ENCODE data around the gene CSF1R.

CSF1R gene

GRCh38 chr5:150101023-150101422, 14.7 kb upstream of the CSF1R start:
- H3K4me3 ChIP-seq (ENCODE audit: low read depth, low read length) = no peak overlapping the region
- ChIA-PET POLR2A (no interaction called here), CTCF (interaction anchor here (0.7 to 1.1 kb wide), 3 partner anchors 28 to 59 kb away, joined by 3 to 9 read pairs (median 4); no protein-coding TSS in a partner anchor)
- no peaks in the 10 kb centered on the region for H3K36me3 ChIP-seq (ENCODE audit: control insufficient read depth in 2 of 2, insufficient read depth in 1 of 2, low read length in 2 of 2)
- no peaks in the 10 kb centered on the region for H3K4me1 ChIP-seq (ENCODE audit: control insufficient read depth, insufficient read depth, low read length)
- H3K27ac ChIP-seq (ENCODE audit: extremely low read depth, low read depth, low read length) = no peak overlapping the region
- no peaks in the 10 kb centered on the region for H3K9me3 ChIP-seq (ENCODE audit: control insufficient read depth, insufficient read depth, low read depth, low read length)
- TF ChIP-seq, protein P1, sequence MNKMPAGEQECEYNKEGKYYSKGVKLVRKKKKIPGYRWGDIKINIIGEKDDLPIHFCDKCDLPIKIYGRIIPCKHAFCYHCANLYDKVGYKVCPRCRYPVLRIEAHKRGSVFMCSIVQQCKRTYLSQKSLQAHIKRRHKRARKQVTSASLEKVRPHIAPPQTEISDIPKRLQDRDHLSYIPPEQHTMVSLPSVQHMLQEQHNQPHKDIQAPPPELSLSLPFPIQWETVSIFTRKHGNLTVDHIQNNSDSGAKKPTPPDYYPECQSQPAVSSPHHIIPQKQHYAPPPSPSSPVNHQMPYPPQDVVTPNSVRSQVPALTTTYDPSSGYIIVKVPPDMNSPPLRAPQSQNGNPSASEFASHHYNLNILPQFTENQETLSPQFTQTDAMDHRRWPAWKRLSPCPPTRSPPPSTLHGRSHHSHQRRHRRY (tag by site-specific recombination; IDR thresholded peaks at IDR 0.05) = no peak
- TF ChIP-seq BCL11A (tag by site-specific recombination; IDR thresholded peaks at IDR 0.05; ENCODE audit: low read depth) (no peak), ZNF624 (tag by site-specific recombination; IDR thresholded peaks at IDR 0.05) (no peak), ZXDB (tag by site-specific recombination; IDR thresholded peaks at IDR 0.05) (no peak), ZNF202 (tag by site-specific recombination; IDR thresholded peaks at IDR 0.05; ENCODE audit: borderline replicate concordance) (no peak), SCRT2 (tag by site-specific recombination; IDR thresholded peaks at IDR 0.05) (no peak)
- TF ChIP-seq, protein P2, sequence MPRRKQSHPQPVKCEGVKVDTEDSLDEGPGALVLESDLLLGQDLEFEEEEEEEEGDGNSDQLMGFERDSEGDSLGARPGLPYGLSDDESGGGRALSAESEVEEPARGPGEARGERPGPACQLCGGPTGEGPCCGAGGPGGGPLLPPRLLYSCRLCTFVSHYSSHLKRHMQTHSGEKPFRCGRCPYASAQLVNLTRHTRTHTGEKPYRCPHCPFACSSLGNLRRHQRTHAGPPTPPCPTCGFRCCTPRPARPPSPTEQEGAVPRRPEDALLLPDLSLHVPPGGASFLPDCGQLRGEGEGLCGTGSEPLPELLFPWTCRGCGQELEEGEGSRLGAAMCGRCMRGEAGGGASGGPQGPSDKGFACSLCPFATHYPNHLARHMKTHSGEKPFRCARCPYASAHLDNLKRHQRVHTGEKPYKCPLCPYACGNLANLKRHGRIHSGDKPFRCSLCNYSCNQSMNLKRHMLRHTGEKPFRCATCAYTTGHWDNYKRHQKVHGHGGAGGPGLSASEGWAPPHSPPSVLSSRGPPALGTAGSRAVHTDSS (tag by site-specific recombination; IDR thresholded peaks at IDR 0.05) = no peak
- TF ChIP-seq, protein P3, sequence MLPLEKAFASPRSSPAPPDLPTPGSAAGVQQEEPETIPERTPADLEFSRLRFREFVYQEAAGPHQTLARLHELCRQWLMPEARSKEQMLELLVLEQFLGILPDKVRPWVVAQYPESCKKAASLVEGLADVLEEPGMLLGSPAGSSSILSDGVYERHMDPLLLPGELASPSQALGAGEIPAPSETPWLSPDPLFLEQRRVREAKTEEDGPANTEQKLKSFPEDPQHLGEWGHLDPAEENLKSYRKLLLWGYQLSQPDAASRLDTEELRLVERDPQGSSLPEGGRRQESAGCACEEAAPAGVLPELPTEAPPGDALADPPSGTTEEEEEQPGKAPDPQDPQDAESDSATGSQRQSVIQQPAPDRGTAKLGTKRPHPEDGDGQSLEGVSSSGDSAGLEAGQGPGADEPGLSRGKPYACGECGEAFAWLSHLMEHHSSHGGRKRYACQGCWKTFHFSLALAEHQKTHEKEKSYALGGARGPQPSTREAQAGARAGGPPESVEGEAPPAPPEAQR (tag by site-specific recombination; IDR thresholded peaks at IDR 0.05) = no peak

DNA sequence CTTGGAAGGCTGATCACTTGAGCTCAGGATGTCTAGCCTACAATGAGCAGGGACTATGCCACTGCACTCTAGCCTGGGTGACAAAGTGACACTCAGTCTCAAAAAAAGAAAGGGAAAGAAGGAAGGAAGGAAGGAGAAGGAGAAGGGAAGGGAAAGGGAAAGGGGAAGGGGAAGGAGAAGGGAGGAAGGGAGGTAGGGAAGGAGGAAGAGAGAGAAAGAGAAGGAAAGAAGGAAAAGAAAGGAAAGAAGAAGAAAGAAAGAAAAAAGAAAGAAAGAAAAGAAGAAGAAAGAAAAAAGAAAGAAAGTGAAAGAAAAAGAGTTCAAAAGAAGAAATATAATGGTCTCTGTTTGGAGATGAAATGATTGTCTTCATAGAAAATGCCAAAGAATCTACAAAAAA, 10.8 kb upstream of the CSF1R start:
- CTCF ChIA-PET = no interaction called here
- Histone ChIP-seq H3K9me3 (ENCODE audit: control insufficient read depth, insufficient read depth, low read depth, low read length) (no peaks in the 10 kb centered on the region), H3K27ac (ENCODE audit: extremely low read depth, low read depth, low read length) (no peak overlapping the region), H3K4me1 (ENCODE audit: control insufficient read depth, insufficient read depth, low read length) (no peaks in the 10 kb centered on the region), H3K36me3 (ENCODE audit: control insufficient read depth in 2 of 2, insufficient read depth in 1 of 2, low read length in 2 of 2) (no peaks in the 10 kb centered on the region), H3K4me3 (ENCODE audit: low read depth, low read length) (no peak overlapping the region)
- POLR2A ChIA-PET = no interaction called here
- TF ChIP-seq PRDM1 (tag by site-specific recombination; IDR thresholded peaks at IDR 0.05) (peak; percentile 91), ZNF658 (tag by site-specific recombination; IDR thresholded peaks at IDR 0.05) (no peak), ZNF837 (tag by site-specific recombination; IDR thresholded peaks at IDR 0.05) (no peak), ZNF366 (tag by site-specific recombination; conservative IDR thresholded peaks at IDR 0.05) (peak; percentile 89)
- TF ChIP-seq, protein P4, sequence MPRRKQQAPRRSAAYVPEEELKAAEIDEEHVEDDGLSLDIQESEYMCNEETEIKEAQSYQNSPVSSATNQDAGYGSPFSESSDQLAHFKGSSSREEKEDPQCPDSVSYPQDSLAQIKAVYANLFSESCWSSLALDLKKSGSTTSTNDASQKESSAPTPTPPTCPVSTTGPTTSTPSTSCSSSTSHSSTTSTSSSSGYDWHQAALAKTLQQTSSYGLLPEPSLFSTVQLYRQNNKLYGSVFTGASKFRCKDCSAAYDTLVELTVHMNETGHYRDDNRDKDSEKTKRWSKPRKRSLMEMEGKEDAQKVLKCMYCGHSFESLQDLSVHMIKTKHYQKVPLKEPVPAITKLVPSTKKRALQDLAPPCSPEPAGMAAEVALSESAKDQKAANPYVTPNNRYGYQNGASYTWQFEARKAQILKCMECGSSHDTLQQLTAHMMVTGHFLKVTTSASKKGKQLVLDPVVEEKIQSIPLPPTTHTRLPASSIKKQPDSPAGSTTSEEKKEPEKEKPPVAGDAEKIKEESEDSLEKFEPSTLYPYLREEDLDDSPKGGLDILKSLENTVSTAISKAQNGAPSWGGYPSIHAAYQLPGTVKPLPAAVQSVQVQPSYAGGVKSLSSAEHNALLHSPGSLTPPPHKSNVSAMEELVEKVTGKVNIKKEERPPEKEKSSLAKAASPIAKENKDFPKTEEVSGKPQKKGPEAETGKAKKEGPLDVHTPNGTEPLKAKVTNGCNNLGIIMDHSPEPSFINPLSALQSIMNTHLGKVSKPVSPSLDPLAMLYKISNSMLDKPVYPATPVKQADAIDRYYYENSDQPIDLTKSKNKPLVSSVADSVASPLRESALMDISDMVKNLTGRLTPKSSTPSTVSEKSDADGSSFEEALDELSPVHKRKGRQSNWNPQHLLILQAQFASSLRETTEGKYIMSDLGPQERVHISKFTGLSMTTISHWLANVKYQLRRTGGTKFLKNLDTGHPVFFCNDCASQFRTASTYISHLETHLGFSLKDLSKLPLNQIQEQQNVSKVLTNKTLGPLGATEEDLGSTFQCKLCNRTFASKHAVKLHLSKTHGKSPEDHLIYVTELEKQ (tag by site-specific recombination; IDR thresholded peaks at IDR 0.05; ENCODE audit: borderline replicate concordance) = no peak

DNA sequence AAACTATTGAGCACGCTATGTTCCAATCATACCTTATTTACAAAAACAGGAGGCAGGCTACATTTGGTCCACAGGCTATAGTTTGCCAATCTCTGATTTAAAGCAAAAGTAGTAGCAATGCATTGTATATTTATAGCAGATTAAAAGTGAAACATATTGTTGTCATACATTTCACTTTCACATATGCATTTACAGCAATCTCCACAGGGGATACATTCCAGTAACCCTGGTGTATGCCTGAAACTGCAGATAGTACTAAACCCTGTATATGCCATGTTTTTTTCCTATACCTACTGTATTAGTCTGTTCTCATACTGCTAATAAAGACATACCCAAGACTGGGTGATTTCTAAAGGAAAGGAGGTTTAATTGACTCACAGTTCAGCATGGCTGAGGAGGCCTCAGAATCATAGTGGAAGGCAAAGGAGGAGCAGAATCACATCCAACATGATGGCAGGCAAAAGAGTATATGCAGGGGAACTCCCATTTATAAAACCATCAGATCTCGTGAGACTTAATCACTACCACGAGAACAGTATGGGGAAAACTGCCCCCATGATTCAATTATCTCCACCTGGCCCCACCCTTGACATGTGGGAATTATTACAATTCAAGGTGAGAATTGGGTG, 5.9 kb upstream of the CSF1R start:
- no peaks in the 10 kb centered on the region for H3K36me3 ChIP-seq (ENCODE audit: control insufficient read depth in 2 of 2, insufficient read depth in 1 of 2, low read length in 2 of 2)
- no peak overlapping the region for H3K27ac ChIP-seq (ENCODE audit: extremely low read depth, low read depth, low read length)
- H3K9me3 ChIP-seq (ENCODE audit: control insufficient read depth, insufficient read depth, low read depth, low read length) = no peaks in the 10 kb centered on the region
- H3K4me1 ChIP-seq (ENCODE audit: control insufficient read depth, insufficient read depth, low read length) = no peaks in the 10 kb centered on the region
- CTCF ChIA-PET = no interaction called here
- POLR2A ChIA-PET = no interaction called here
- H3K4me3 ChIP-seq (ENCODE audit: low read depth, low read length) = no peak overlapping the region
- TF ChIP-seq ZNF654 (tag by site-specific recombination; IDR thresholded peaks at IDR 0.05; ENCODE audit: low read depth) = no peak
- TF ChIP-seq, protein P5, sequence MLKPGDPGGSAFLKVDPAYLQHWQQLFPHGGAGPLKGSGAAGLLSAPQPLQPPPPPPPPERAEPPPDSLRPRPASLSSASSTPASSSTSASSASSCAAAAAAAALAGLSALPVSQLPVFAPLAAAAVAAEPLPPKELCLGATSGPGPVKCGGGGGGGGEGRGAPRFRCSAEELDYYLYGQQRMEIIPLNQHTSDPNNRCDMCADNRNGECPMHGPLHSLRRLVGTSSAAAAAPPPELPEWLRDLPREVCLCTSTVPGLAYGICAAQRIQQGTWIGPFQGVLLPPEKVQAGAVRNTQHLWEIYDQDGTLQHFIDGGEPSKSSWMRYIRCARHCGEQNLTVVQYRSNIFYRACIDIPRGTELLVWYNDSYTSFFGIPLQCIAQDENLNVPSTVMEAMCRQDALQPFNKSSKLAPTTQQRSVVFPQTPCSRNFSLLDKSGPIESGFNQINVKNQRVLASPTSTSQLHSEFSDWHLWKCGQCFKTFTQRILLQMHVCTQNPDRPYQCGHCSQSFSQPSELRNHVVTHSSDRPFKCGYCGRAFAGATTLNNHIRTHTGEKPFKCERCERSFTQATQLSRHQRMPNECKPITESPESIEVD (tag by site-specific recombination; IDR thresholded peaks at IDR 0.05) = no peak
- no peak for TF ChIP-seq GFI1B (tag by site-specific recombination; IDR thresholded peaks at IDR 0.05)
- TF ChIP-seq ZNF624 (tag by site-specific recombination; IDR thresholded peaks at IDR 0.05) = no peak
- TF ChIP-seq, protein P1 (tag by site-specific recombination; IDR thresholded peaks at IDR 0.05) = no peak
- no peak for TF ChIP-seq ZNF544 (tag by site-specific recombination; IDR thresholded peaks at IDR 0.05)
- TF ChIP-seq ZNF670 (tag by site-specific recombination; IDR thresholded peaks at IDR 0.05; ENCODE audit: low read depth) = no peak
- no peak for TF ChIP-seq ZNF777 (tag by site-specific recombination; IDR thresholded peaks at IDR 0.05; ENCODE audit: borderline replicate concordance)
- no peak for TF ChIP-seq ZNF324 (tag by site-specific recombination; IDR thresholded peaks at IDR 0.05)
- no peak for TF ChIP-seq ZNF138 (tag by site-specific recombination; IDR thresholded peaks at IDR 0.05; ENCODE audit: borderline replicate concordance)

All from HEK293 (cell line).